ENCODE data around the gene NOLC1. TPM values are rescaled to one million over a fixed set of nuclear protein-coding genes. Genes with fewer than 3 reads are reported as not detected.
A peak's percentile ranks its signal among the peaks of the same experiment; 100 is the strongest.

The NOLC1 gene
- total and polyA plus RNA-seq, 5 donors from 2014 or later: 29.5 to 46.5 (median 39.3) TPM

GRCh38 chr10:102163342-102163989 lies 11.3 kb downstream of the NOLC1 start:
- ATAC-seq (ENCODE audit: low read depth in 2 of 2) (no peak), DNase-seq (no peak)
- H3K36me3 Mint-ChIP-seq: peaks cover 40% of the 10 kb centered on the region
- H3K27ac Mint-ChIP-seq: no peak overlapping the region
- H3K9me3 Mint-ChIP-seq: no peaks in the 10 kb centered on the region
- H3K27me3 Mint-ChIP-seq: no peaks in the 10 kb centered on the region
- Histone ChIP-seq H3K27ac (ENCODE audit: insufficient read depth, low read length, poor library complexity, severe bottlenecking) (no peak overlapping the region), H3K27me3 (ENCODE audit: control insufficient read depth, insufficient read depth, low read length) (no peaks in the 10 kb centered on the region), H3K4me1 (ENCODE audit: control insufficient read depth, insufficient read depth, low read length, poor library complexity, severe bottlenecking) (no peaks in the 10 kb centered on the region), H3K9me3 (ENCODE audit: control insufficient read depth in 2 of 2, low read length in 2 of 2) (no peaks in the 10 kb centered on the region), H3K4me3 (ENCODE audit: low read depth, low read length) (no peak overlapping the region), H3K36me3 (ENCODE audit: control insufficient read depth, insufficient read depth, low read length) (peaks cover 58% of the 10 kb centered on the region)
- no peak overlapping the region for H3K4me3 Mint-ChIP-seq
- peaks cover 0 to 10% (median 3%) of the 10 kb centered on the region in 4 donors for H3K4me1 Mint-ChIP-seq

GRCh38 chr10:102167861-102168260 lies 15.7 kb downstream of the NOLC1 start:
- DNase-seq (no peak), ATAC-seq (ENCODE audit: low read depth in 2 of 2) (no peak)
- no peak overlapping the region for H3K27ac ChIP-seq (ENCODE audit: insufficient read depth, low read length, poor library complexity, severe bottlenecking)
- H3K36me3 ChIP-seq (ENCODE audit: control insufficient read depth, insufficient read depth, low read length): peaks cover 14% of the 10 kb centered on the region
- H3K27me3 ChIP-seq (ENCODE audit: control insufficient read depth, insufficient read depth, low read length): no peaks in the 10 kb centered on the region
- Mint-ChIP-seq H3K4me1 (peaks cover 4 to 10% (median 9%) of the 10 kb centered on the region in 4 donors), H3K27me3 (no peaks in the 10 kb centered on the region), H3K9me3 (no peaks in the 10 kb centered on the region), H3K36me3 (peaks cover 9% of the 10 kb centered on the region), H3K4me3 (no peak overlapping the region), H3K27ac (no peak overlapping the region)
- no peak overlapping the region for H3K4me3 ChIP-seq (ENCODE audit: low read depth, low read length)
- no peaks in the 10 kb centered on the region for H3K9me3 ChIP-seq (ENCODE audit: control insufficient read depth in 2 of 2, low read length in 2 of 2)
- H3K4me1 ChIP-seq (ENCODE audit: control insufficient read depth, insufficient read depth, low read length, poor library complexity, severe bottlenecking): peaks cover 8% of the 10 kb centered on the region

GRCh38 chr10:102170602-102171001 lies 18.4 kb downstream of the NOLC1 start:
- peak overlapping the region in 1 of 4 donors; percentile 13 for H3K4me3 Mint-ChIP-seq
- Histone ChIP-seq H3K9me3 (ENCODE audit: control insufficient read depth in 2 of 2, low read length in 2 of 2) (no peaks in the 10 kb centered on the region), H3K27me3 (ENCODE audit: control insufficient read depth, insufficient read depth, low read length) (no peaks in the 10 kb centered on the region), H3K27ac (ENCODE audit: insufficient read depth, low read length, poor library complexity, severe bottlenecking) (no peak overlapping the region), H3K4me3 (ENCODE audit: low read depth, low read length) (no peak overlapping the region), H3K36me3 (ENCODE audit: control insufficient read depth, insufficient read depth, low read length) (no peaks in the 10 kb centered on the region), H3K4me1 (ENCODE audit: control insufficient read depth, insufficient read depth, low read length, poor library complexity, severe bottlenecking) (peaks cover 8% of the 10 kb centered on the region)
- DNase-seq (no peak), ATAC-seq (ENCODE audit: low read depth in 2 of 2) (no peak)
- H3K27ac Mint-ChIP-seq: no peak overlapping the region
- no peaks in the 10 kb centered on the region for H3K27me3 Mint-ChIP-seq
- H3K4me1 Mint-ChIP-seq: peaks cover 2 to 9% (median 7%) of the 10 kb centered on the region in 4 donors
- no peaks in the 10 kb centered on the region for H3K36me3 Mint-ChIP-seq
- H3K9me3 Mint-ChIP-seq: no peaks in the 10 kb centered on the region

- Mint-ChIP-seq H3K9me3 (no peaks in the 10 kb centered on the region), H3K36me3 (no peaks in the 10 kb centered on the region), H3K4me3 (no peak overlapping the region), H3K27ac (peak overlapping the region in 1 of 3 donors; percentile 76), H3K27me3 (peaks cover 4% of the 10 kb centered on the region), H3K4me1 (peaks cover 0 to 9% (median 3%) of the 10 kb centered on the region in 4 donors)
- Histone ChIP-seq H3K4me3 (ENCODE audit: low read depth, low read length) (no peak overlapping the region), H3K4me1 (ENCODE audit: control insufficient read depth, insufficient read depth, low read length, poor library complexity, severe bottlenecking) (peaks cover 8% of the 10 kb centered on the region), H3K27me3 (ENCODE audit: control insufficient read depth, insufficient read depth, low read length) (no peaks in the 10 kb centered on the region), H3K9me3 (ENCODE audit: control insufficient read depth in 2 of 2, low read length in 2 of 2) (no peaks in the 10 kb centered on the region), H3K36me3 (ENCODE audit: control insufficient read depth, insufficient read depth, low read length) (no peaks in the 10 kb centered on the region), H3K27ac (ENCODE audit: insufficient read depth, low read length, poor library complexity, severe bottlenecking) (no peak overlapping the region)
- DNase-seq (no peak), ATAC-seq (ENCODE audit: low read depth in 2 of 2) (no peak)
Observed at GRCh38 chr10:102172288-102172687, 20.1 kb downstream of the NOLC1 start.

- Mint-ChIP-seq H3K4me1 (no peaks in the 10 kb centered on the region), H3K9me3 (no peaks in the 10 kb centered on the region), H3K4me3 (no peak overlapping the region), H3K27me3 (peaks cover 12% of the 10 kb centered on the region), H3K27ac (no peak overlapping the region), H3K36me3 (no peaks in the 10 kb centered on the region)
- peaks cover 2% of the 10 kb centered on the region for H3K27me3 ChIP-seq (ENCODE audit: control insufficient read depth, insufficient read depth, low read length)
- no peaks in the 10 kb centered on the region for H3K9me3 ChIP-seq (ENCODE audit: control insufficient read depth in 2 of 2, low read length in 2 of 2)
- no peak for ATAC-seq (ENCODE audit: low read depth in 2 of 2)
- no peak for DNase-seq
- H3K4me3 ChIP-seq (ENCODE audit: low read depth, low read length): no peak overlapping the region
- no peak overlapping the region for H3K27ac ChIP-seq (ENCODE audit: insufficient read depth, low read length, poor library complexity, severe bottlenecking)
- no peaks in the 10 kb centered on the region for H3K4me1 ChIP-seq (ENCODE audit: control insufficient read depth, insufficient read depth, low read length, poor library complexity, severe bottlenecking)
- no peaks in the 10 kb centered on the region for H3K36me3 ChIP-seq (ENCODE audit: control insufficient read depth, insufficient read depth, low read length)
Observed at GRCh38 chr10:102175415-102175814, 23.2 kb downstream of the NOLC1 start.

GRCh38 chr10:102184606-102185005 lies 32.4 kb downstream of the NOLC1 start:
- Histone ChIP-seq H3K4me3 (ENCODE audit: low read depth, low read length) (no peak overlapping the region), H3K4me1 (ENCODE audit: control insufficient read depth, insufficient read depth, low read length, poor library complexity, severe bottlenecking) (peaks cover 11% of the 10 kb centered on the region), H3K9me3 (ENCODE audit: control insufficient read depth in 2 of 2, low read length in 2 of 2) (no peaks in the 10 kb centered on the region), H3K36me3 (ENCODE audit: control insufficient read depth, insufficient read depth, low read length) (no peaks in the 10 kb centered on the region), H3K27ac (ENCODE audit: insufficient read depth, low read length, poor library complexity, severe bottlenecking) (no peak overlapping the region), H3K27me3 (ENCODE audit: control insufficient read depth, insufficient read depth, low read length) (peaks cover 2% of the 10 kb centered on the region)
- Mint-ChIP-seq H3K4me3 (no peak overlapping the region), H3K27ac (no peak overlapping the region), H3K36me3 (no peaks in the 10 kb centered on the region), H3K9me3 (peaks cover 0 to 8% (median 0%) of the 10 kb centered on the region in 7 donors), H3K27me3 (peaks cover 8% of the 10 kb centered on the region), H3K4me1 (peaks cover 5 to 15% (median 6%) of the 10 kb centered on the region in 4 donors)
- DNase-seq: no peak
- no peak for ATAC-seq (ENCODE audit: low read depth in 2 of 2)

- H3K36me3 ChIP-seq (ENCODE audit: control insufficient read depth, insufficient read depth, low read length): no peaks in the 10 kb centered on the region
- DNase-seq (no peak), ATAC-seq (ENCODE audit: low read depth in 2 of 2) (no peak)
- H3K27ac ChIP-seq (ENCODE audit: insufficient read depth, low read length, poor library complexity, severe bottlenecking): no peak overlapping the region
- Mint-ChIP-seq H3K4me1 (peaks cover 5 to 17% (median 8%) of the 10 kb centered on the region in 4 donors), H3K36me3 (no peaks in the 10 kb centered on the region), H3K27me3 (peaks cover 8% of the 10 kb centered on the region), H3K9me3 (peaks cover 0 to 8% (median 0%) of the 10 kb centered on the region in 7 donors), H3K4me3 (no peak overlapping the region), H3K27ac (no peak overlapping the region)
- no peaks in the 10 kb centered on the region for H3K9me3 ChIP-seq (ENCODE audit: control insufficient read depth in 2 of 2, low read length in 2 of 2)
- H3K4me1 ChIP-seq (ENCODE audit: control insufficient read depth, insufficient read depth, low read length, poor library complexity, severe bottlenecking): peaks cover 12% of the 10 kb centered on the region
- H3K4me3 ChIP-seq (ENCODE audit: low read depth, low read length): no peak overlapping the region
- no peaks in the 10 kb centered on the region for H3K27me3 ChIP-seq (ENCODE audit: control insufficient read depth, insufficient read depth, low read length)
Observed at GRCh38 chr10:102185272-102185671, 33.1 kb downstream of the NOLC1 start.
